Astrocyte of the hippocampus (primary cell): ENCODE results near the gene PCDH12.
A peak's percentile ranks its signal among the peaks of the same experiment; 100 is the strongest.

Experiments used
- DNase-seq: peaks from one replicate; pipeline ENCODE4 v3.0.0; 2011; ENCODE audit warnings: low read depth, low spot score

PCDH12 gene

GRCh38 chr5:141966275-141966962, 8.4 kb upstream of the PCDH12 start:
- DNase-seq: no peak

GRCh38 chr5:141965071-141965470, 7.1 kb upstream of the PCDH12 start:
- no peak for DNase-seq

GRCh38 chr5:141963701-141964100, 5.7 kb upstream of the PCDH12 start:
- DNase-seq: no peak

- no peak for DNase-seq
Measured at GRCh38 chr5:141961466-141961865, 3.5 kb upstream of the PCDH12 start.

GRCh38 chr5:141960449-141961323, 2.7 kb upstream of the PCDH12 start:
- peak; percentile 92 for DNase-seq

GRCh38 chr5:141960018-141960417, 2.0 kb upstream of the PCDH12 start:
- DNase-seq: no peak

GRCh38 chr5:141958546-141959172, 657 bp upstream of the PCDH12 start:
- no peak for DNase-seq

- DNase-seq: no peak
Measured at GRCh38 chr5:141957367-141957996, 520 bp downstream of the PCDH12 start.

- no peak for DNase-seq
Measured at GRCh38 chr5:141954194-141954593, 3.8 kb downstream of the PCDH12 start.

GRCh38 chr5:141952020-141952419, 6.0 kb downstream of the PCDH12 start:
- DNase-seq: no peak

- no peak for DNase-seq
Measured at GRCh38 chr5:141951332-141951781, 6.6 kb downstream of the PCDH12 start.

GRCh38 chr5:141950207-141951005, 7.6 kb downstream of the PCDH12 start:
- DNase-seq: no peak

GRCh38 chr5:141949511-141949910, 8.5 kb downstream of the PCDH12 start:
- DNase-seq: no peak

GRCh38 chr5:141948812-141949211, 9.2 kb downstream of the PCDH12 start:
- no peak for DNase-seq

- DNase-seq: no peak
Measured at GRCh38 chr5:141947316-141947715, 10.7 kb downstream of the PCDH12 start.

- DNase-seq: peak; percentile 46
Measured at GRCh38 chr5:141945511-141946051, 12.4 kb downstream of the PCDH12 start.

GRCh38 chr5:141944076-141944475, 13.9 kb downstream of the PCDH12 start:
- no peak for DNase-seq

GRCh38 chr5:141942185-141942857, 15.7 kb downstream of the PCDH12 start:
- no peak for DNase-seq

GRCh38 chr5:141941779-141942178, 16.2 kb downstream of the PCDH12 start:
- DNase-seq: no peak

- peak; percentile 69 for DNase-seq
Measured at GRCh38 chr5:141941307-141941706, 16.7 kb downstream of the PCDH12 start.
